GM12865 (cell line): ENCODE results near the gene LMF1.

ENCODE experiments used
- DNase-seq: peaks from one replicate; pipeline ENCODE4 v3.0.0; 2010; ENCODE audit warnings: low read depth
- H3K4me3 ChIP-seq: 2 replicates; pipeline ENCODE4 v1.5.1; 2011; ENCODE audit warnings: mild to moderate bottlenecking, low read depth, low read length, control low read depth
- CTCF ChIP-seq: IDR thresholded peaks from 2 replicates; pipeline ENCODE4 v1.5.1; 2011; ENCODE audit warnings: low read length, control low read depth, low read depth, inconsistent platforms; ENCODE audit not compliant: insufficient read depth; ENCODE audit errors: missing control alignments

Gene LMF1

GRCh38 chr16:882256-882655 lies 88.5 kb downstream of the LMF1 start:
- TF ChIP-seq CTCF, result no peak
- H3K4me3 ChIP-seq, result no peak overlapping the region
- no peak for DNase-seq

GRCh38 chr16:881219-882097 lies 89.3 kb downstream of the LMF1 start:
- no peak for TF ChIP-seq CTCF
- H3K4me3 ChIP-seq, result no peak overlapping the region
- DNase-seq, result no peak

DNA sequence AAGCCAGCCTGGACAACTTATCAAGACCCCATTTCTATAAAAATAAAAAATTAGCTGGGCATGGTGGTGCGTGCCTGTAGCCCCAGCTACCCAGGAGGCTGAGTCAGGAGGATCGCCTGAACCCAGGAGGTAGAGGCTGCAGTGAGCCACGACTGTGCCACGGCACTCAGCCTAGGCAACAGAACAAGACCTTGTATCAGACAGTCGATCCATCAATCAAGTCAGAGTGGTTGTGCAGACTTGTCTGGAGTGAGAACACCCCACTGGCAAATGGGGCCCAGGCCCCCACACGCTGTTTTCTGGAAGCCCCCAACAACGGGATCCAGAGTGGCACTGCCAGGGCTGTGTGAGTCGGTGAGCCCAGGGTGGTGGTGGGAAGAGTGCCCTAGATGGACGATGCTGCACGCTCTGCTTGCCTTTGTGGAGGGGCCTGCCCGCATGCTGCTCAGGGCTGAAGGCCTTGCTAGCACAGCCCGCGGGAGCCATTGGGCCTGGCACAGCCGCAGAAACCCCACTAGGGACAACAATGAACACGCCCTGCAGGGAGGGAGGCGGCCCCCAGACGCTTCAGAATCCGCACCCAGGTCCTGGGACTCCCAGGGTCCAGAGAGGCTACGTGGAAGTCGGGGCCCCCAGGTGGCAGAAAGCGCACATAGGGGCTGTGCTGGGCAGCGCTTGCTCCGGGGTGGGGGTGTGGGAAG lies 90.2 kb downstream of the LMF1 start:
- no peak overlapping the region for H3K4me3 ChIP-seq
- no peak for TF ChIP-seq CTCF

DNA sequence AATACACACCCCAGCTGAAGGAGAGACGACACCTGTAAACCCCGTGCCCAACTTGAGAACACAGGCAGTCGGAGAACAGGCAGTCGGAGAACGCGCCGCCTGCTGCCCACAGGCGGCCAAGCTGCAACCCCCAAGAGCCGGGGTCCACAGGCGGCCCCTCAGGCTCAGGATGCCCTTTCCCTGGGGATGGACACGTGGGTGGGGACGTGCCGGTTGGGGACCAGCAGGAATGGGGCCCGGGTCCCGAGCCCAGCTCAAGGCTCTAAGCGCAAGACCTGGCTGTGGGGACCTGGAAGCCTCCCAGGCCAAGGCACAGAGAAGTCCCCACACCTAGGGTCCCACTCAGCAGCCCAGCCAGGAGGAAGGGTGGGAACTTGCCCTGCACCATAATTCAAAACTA lies 90.8 kb downstream of the LMF1 start:
- H3K4me3 ChIP-seq, result no peak overlapping the region
- no peak for TF ChIP-seq CTCF
- no peak for DNase-seq

More for the DNA sequence above, 90.2 kb downstream of the LMF1 start:
- no peak for DNase-seq

- no peak for DNase-seq
- TF ChIP-seq CTCF, result no peak
- H3K4me3 ChIP-seq, result no peak overlapping the region
These were observed 91.3 kb downstream of the LMF1 start for GRCh38 chr16:879461-879861.

- no peak for DNase-seq
- no peak overlapping the region for H3K4me3 ChIP-seq
- no peak for TF ChIP-seq CTCF
These were observed 91.9 kb downstream of the LMF1 start for GRCh38 chr16:878886-879285.
